GM19324 (cell line): Measurements from ENCODE around the gene SERINC2.

ENCODE experiments used
- ATAC-seq: cut with Tn5 transposase; IDR thresholded peaks from one replicate; pipeline ENCODE4 v1.9.1; 2021; ENCODE audit warnings: mild to moderate bottlenecking, moderate library complexity; ENCODE audit not compliant: unreplicated experiment, low FRiP score

Gene SERINC2

GRCh38 chr1:31410871-31411270, 2.1 kb upstream of the SERINC2 start:
- ATAC-seq: no peak

GRCh38 chr1:31412205-31412604, 808 bp upstream of the SERINC2 start:
- no peak for ATAC-seq

GRCh38 chr1:31413405-31414001, 490 bp downstream of the SERINC2 start:
- no peak for ATAC-seq

DNA sequence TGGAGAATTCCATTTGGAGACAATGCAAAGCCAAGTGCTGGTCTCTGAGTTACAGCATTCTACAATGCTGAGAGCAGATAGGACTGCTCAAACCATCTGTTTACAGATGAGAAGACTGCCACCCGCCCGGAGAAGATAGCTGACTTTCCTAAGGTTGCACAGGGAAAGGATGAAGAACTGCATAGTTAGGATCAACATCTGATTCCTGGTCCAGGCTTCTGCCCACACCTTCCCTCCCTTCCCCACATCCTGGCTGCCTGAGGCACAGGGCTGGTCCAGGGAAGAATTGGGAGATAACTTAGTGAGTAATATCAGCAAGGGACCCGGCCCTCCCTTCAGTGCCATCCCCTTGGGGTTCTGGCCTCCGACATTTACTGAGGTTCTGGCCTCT, 2.0 kb downstream of the SERINC2 start:
- ATAC-seq: no peak

- no peak for ATAC-seq
Observed at GRCh38 chr1:31415658-31416057, 2.6 kb downstream of the SERINC2 start.

DNA sequence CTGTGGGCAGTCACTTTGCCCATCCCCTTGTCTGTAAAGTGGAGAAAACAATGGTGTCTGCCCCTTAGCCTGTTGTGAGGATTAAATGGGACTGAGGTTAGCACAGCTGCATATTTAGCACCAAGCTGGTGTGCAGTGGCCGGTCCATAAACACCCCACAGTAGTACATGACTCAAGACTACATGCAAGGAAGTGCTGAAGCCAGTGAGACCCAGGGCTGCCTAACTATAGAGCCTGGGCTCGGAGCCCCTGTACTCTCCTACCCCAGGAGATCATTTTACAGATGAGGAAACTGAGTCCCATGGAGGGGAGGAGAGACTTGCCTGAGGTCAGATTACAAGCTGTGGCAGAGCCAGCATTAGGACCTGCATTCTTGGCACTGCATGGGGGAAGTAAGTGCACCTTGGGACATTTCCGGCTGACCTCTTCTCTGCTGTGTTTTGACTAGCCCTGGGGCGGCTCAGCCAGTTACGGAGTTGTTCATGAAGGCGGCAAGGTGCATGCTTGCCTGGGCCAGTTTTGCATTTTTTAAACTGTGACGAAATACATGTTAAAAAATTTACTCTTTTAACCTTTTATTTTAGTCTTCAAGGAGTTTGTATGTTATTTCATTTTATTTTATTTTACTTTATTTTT, 3.2 kb downstream of the SERINC2 start:
- no peak for ATAC-seq

GRCh38 chr1:31417148-31417547, 4.1 kb downstream of the SERINC2 start:
- no peak for ATAC-seq

DNA sequence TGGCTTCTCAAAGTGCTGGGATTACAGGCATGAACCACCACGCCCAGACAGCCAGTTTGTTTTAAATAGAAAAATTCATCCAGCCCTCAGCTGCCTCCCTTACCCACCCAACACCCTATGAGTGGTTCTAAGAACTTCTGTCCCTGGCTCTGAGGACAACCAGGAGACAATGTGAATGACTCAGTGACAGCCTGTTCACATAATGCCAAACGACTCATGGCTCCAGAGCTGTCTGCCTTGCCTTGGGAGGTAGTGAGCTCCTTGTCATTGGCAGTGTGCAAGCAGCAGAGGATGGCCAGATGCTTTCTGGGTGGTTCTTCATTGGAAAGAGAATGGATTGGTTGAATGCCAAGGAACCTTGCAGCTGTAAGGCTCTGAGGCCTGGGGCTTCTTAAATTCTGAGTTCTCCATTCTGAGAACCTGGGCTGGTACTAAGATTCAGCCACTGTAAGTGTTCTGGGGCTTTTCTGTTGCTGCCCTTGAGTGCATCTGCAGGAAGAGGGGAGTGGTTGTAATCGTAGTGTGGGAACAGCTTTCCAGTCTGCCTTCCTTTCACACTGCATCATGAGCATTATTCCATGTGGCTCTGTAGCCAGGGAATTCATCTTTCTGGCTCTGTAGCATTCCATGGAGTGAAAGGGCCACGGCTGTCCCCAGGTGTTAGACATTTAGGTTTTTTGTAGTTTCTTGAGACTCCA, 5.8 kb downstream of the SERINC2 start:
- ATAC-seq: no peak

DNA sequence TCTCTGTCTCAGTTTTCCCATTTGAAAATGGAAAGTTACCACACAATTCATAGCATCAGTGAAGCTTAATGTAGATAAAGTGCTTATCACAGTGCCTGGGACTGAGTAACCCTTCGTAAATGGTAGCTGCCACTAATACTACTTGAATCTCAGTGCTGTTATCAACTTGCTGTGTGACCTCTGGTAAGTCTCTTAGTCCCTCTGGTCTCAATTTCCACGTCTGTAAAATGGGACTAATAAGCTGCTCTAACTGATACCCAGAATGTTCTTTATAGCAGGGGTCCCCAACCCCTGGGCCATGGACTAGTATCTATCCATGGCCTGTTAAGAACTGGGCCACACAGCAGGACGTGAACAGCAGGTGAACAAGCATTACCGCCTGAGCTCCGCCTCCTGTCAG, 7.7 kb downstream of the SERINC2 start:
- ATAC-seq: no peak

DNA sequence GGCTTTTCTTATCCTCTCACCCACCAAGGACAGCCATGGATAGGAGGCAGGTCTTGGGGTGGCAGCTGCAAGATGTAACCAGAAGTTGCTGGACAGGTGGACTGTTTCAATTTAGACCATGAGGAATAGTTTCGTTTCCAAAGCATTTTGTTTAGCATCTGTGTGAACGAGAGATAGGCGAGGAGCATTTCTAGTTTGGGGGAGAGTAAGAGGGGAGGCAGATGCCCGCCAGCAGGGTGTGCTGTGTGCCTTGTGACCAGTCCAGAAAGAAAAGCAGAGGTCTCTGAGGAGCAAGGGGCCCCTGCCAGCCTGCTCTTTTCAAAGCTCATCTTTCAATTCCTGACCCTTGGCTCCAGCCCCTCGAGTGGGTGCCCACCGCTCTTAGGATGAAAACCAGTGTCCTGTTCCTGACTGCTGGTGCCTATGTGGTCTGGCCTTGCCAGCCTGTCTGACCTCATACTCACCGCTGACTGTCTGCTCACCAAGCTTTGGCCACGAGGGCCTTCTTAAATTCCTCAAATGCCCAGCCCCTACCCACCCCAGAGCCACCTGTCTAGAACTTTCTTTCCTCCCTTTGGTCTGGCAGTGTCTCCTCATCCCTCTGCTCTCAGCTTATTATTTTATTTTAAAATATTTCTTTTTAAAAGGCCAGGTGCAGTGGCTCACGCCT, 8.5 kb downstream of the SERINC2 start:
- ATAC-seq: no peak

DNA sequence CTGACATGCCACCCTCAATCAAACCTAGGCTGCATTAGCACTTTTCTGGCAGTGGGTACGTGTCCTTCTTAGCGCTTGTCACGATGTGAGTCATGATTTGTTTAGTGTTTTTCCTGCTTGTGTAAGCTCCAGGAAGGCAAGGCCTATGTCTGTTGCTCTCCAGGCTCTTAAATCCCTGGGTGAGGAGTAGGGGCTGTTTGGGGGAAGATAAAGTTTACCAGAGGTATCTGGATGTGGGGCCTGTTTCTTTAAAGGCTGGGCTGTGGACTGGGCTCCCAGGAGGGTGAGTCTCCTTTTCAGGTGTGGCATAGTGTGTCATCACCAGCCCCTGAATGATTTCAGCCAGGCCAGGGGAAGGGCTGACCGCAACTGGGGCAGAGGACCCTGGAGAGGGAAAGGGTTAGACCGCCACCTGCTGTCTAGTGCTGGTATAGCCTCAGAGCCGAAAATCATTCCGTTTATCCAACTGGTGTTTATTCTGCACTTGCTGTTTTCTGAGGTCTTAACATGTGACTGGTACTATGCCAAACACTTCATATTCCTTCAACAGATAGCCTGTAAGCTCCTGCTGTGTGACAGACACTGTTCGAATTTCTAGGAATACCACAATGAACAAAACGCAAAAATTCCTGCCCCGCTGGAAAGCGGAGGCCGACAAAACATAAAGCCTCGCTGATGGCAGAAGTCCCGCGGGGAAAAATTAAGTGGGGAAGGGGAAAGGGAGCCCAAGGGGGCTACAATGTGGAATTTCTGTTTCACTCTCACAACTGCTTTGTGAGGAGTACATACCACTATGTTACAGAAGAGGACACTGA, 9.7 kb downstream of the SERINC2 start:
- no peak for ATAC-seq

- ATAC-seq: peak; percentile 76
Observed at GRCh38 chr1:31423418-31423947, 10.5 kb downstream of the SERINC2 start.

GRCh38 chr1:31424568-31424967, 11.6 kb downstream of the SERINC2 start:
- ATAC-seq: no peak

DNA sequence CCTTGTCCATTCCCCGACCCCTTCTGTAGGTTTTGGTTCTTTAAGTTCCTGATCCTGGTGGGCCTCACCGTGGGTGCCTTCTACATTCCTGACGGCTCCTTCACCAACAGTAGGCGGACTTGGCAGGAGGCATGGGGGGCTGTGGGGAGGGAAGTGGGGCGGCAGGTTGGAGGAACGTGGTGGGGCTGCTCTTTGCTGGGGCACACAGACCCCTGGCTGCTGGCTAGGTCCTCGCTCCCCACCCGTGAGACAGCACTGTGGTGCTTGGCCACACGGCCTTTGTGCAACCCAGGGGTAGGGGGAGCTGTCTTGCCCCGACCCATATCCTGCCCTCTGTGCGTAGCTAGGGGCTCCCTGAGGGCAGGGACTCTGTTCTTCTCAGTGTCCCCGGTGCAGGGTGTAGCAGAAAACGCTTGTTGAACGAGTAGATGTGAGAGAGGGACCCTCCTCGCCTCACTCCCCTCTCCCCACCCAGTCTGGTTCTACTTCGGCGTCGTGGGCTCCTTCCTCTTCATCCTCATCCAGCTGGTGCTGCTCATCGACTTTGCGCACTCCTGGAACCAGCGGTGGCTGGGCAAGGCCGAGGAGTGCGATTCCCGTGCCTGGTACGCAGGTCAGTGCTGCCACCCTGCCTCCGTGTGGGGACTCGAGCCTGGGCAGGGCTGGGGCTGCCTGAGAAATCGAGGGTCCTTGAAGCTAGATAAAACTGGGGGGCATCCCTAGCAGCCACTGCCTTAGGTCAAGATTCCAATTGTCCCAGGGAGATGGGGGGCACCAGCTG, 12.5 kb downstream of the SERINC2 start:
- no peak for ATAC-seq

GRCh38 chr1:31426249-31426922, 13.4 kb downstream of the SERINC2 start:
- ATAC-seq: no peak

- no peak for ATAC-seq
Observed at GRCh38 chr1:31427322-31427721, 14.3 kb downstream of the SERINC2 start.

- no peak for ATAC-seq
Observed at GRCh38 chr1:31428436-31429221, 15.6 kb downstream of the SERINC2 start.

DNA sequence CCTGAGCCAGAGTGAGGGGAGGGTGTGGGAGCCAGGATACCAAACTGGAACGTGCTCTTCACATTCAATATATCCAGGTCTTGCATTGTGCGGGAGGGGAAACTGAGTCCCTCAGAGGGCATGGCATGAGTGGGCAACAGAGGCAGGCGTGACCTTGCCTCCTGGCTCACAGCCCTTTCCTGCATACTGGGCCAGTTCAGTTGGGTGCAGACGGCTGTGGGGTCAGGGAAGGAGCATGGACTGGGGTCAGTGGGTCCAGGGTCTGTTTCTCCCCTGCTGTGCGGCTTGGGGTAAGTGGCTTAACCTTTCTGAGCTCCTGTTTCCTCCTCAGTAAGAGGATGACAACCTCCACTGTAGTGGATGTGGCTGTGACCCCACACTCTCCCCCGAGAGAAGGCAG, 16.6 kb downstream of the SERINC2 start:
- ATAC-seq: no peak
